HG03342 (cell line): Measurements from ENCODE around the gene MSRB3.

Experiments used
- ATAC-seq: cut with Tn5 transposase; IDR thresholded peaks from one replicate; pipeline ENCODE4 v1.9.1; 2021; ENCODE audit warnings: mild to moderate bottlenecking, moderate library complexity; ENCODE audit not compliant: unreplicated experiment

MSRB3 gene

GRCh38 chr12:65324056-65324455 is 45.6 kb downstream of the MSRB3 start:
- ATAC-seq: no peak

GRCh38 chr12:65324551-65324950 is 46.1 kb downstream of the MSRB3 start:
- ATAC-seq: no peak

GRCh38 chr12:65325183-65325582 is 46.7 kb downstream of the MSRB3 start:
- no peak for ATAC-seq

DNA sequence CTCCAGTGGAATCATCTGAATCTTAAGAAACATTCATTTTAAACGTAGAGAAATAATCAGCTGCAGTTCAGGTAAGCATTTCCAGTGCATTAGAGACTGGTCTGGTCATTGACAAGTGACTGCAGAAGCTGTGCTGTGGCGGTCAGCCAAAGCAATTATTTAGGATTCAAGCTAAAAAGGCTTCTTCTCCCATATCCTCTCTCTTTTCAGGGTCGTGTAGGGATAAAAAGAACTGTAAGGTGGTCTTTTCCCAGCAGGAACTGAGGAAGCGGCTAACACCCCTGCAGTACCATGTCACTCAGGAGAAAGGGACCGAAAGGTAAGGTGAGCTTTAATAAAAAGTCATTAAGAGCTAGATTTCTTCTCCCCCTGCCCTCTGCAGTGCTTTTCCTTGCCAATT is 48.1 kb downstream of the MSRB3 start:
- no peak for ATAC-seq

GRCh38 chr12:65327207-65328076 is 49.0 kb downstream of the MSRB3 start:
- no peak for ATAC-seq

DNA sequence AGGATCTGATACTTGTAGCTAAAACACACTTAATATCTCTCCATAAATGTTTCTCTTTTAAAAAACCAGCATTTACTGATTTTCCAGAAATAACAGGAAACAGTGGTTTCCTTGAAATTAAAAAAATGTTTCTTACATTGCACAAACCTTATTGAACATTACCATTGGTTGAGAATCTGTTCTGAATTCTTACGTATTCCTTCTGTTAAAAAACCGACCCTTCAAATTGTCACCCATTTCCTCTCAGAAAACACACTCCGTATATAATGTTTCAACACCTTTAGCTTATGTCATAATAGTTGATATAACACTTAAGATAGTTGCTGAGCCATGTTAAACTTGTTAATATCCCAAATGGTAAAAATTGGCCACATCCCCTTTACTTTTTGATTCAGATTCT is 51.2 kb downstream of the MSRB3 start:
- no peak for ATAC-seq

- ATAC-seq: no peak
Observed at GRCh38 chr12:65330331-65330730, 51.8 kb downstream of the MSRB3 start.

- no peak for ATAC-seq
Observed at GRCh38 chr12:65331456-65331855, 53.0 kb downstream of the MSRB3 start.

- no peak for ATAC-seq
Observed at GRCh38 chr12:65333649-65334048, 55.2 kb downstream of the MSRB3 start.

DNA sequence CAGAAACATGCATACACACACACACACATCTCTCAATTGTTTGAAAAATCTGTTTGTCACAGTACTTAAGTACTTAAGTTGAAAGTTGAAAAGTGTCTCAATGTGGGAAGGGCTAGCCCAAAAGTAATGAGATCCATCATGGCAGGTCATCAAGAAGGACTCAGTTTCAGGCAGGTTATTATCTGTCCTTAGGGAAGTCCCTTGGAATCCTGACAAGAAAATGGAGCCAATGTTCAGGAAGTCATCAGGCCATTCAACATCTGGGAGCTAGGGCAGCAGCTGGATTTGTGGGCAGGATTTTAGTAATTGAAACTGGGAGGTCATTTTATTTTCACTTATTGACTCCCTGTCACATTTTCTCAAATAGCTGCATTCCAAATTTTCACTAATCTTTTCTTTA is 56.0 kb downstream of the MSRB3 start:
- ATAC-seq: no peak

DNA sequence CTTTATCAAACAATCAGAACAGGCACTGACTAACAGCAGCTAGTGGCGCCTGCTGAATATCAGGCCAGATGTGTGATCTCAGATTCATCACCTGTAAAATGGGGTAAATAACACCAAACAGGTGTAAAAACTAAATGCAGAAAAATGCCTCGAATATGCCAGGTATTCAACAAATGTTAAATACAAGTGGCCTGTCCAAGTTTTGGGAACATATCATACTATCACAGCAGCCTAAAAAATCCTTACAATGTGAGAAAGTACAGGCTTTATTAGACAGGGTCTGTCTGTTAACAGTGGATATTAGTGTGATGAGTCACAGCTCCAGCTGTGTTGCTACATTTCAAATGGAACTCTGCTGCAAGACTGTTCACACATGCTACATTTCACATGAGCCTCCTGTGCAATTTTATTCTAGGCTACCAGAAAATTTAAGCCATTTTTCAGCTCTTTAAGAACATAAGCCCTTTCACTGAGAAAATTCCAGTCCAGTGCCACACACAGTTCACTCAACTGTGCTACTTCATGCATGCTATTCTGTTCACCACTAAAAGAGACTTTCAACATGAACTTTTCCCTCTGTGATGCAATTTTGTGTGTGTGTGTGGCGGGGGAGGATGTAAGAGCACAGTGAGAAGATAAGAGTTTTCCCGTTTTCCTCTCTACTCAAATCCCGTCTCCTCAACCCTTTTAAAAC is 56.7 kb downstream of the MSRB3 start:
- no peak for ATAC-seq

- no peak for ATAC-seq
Observed at GRCh38 chr12:65335981-65336380, 57.5 kb downstream of the MSRB3 start.

GRCh38 chr12:65339161-65339560 is 60.7 kb downstream of the MSRB3 start:
- ATAC-seq: no peak

GRCh38 chr12:65343230-65343629 is 64.7 kb downstream of the MSRB3 start:
- no peak for ATAC-seq

DNA sequence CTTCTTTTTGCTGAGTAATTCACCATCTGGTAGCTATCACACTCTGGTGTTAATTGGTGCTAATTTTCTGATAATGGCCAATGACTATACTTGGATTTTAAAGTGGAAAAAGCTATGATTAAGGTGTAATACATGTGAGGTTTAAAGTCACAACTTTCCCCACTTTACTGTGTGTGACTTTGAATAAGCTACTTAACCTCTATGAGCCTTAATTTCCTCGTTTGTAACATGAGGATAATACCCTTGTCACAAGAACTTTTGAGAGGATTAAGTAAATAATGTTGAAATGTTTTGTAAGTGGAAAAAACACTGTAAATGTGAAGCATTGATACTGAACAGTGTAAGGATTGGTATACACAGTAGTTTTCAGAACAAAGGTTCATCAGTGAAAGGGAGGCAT is 65.3 kb downstream of the MSRB3 start:
- no peak for ATAC-seq

DNA sequence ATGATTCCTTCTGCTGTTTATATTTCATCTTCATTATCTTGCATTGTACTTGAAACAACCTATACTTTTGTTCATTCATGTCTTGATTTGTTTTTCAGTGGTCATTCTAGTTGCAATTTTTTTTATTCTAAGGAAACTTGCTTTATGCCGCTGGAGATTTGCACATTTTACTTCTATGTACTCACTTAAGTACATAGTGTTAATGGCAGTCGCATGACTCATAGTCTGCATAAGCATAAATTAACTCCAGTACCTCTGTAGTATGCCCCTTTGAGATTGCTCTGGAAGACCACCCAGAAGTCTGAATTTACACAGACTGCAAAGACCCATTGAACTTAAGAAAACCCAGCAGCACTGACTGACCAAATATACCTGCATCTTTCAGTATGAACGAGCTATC is 77.0 kb downstream of the MSRB3 start:
- ATAC-seq: no peak

GRCh38 chr12:65362234-65363031 is 84.0 kb downstream of the MSRB3 start:
- ATAC-seq: no peak

GRCh38 chr12:65364046-65364445 is 85.6 kb downstream of the MSRB3 start:
- ATAC-seq: no peak

DNA sequence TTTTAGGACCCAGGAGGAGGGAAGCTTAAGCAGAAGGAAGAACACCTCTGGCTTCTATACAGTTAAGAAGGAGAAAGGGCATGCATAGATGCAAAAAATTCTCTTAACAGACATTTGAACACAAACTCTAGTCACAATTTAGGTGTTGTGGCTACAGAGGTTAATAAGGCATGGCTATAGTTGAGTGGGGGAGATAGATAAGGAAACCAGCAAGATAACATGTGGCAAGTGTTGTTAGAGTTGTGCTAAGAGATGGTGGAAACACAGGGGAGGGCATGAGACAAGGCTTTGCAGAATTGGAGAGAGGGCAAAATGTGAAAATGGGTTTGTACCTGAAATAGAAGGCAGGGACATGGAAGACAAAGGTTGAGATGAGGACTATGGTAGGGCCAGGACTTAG is 88.9 kb downstream of the MSRB3 start:
- no peak for ATAC-seq

GRCh38 chr12:65368055-65368454 is 89.6 kb downstream of the MSRB3 start:
- no peak for ATAC-seq

- no peak for ATAC-seq
Observed at GRCh38 chr12:65372574-65372973, 94.1 kb downstream of the MSRB3 start.

- no peak for ATAC-seq
Observed at GRCh38 chr12:65384240-65384639, 105.8 kb downstream of the MSRB3 start.
